ENCODE data around the gene FAM78B.

The FAM78B gene

GRCh38 chr1:166112425-166112824 is 54.4 kb downstream of the FAM78B start:
- Histone ChIP-seq H3K36me3 (ENCODE audit: control insufficient read depth, insufficient read depth, low read length) (no peaks in the 10 kb centered on the region), H3K27ac (ENCODE audit: insufficient read depth, low read length, poor library complexity, severe bottlenecking) (no peak overlapping the region), H3K4me1 (ENCODE audit: control insufficient read depth, insufficient read depth, low read length, poor library complexity, severe bottlenecking) (no peaks in the 10 kb centered on the region), H3K4me3 (ENCODE audit: insufficient read depth, low read depth, low read length, poor library complexity, severe bottlenecking) (no peak overlapping the region), H3K9me3 (ENCODE audit: control insufficient read depth, low read length) (no peaks in the 10 kb centered on the region), H3K27me3 (replicated peaks; ENCODE audit: control insufficient read depth, insufficient read depth, low read length, poor library complexity, severe bottlenecking) (no peaks in the 10 kb centered on the region)
- DNase-seq, result no peak

- H3K4me3 ChIP-seq (ENCODE audit: insufficient read depth, low read depth, low read length, poor library complexity, severe bottlenecking), result no peak overlapping the region
- no peaks in the 10 kb centered on the region for H3K36me3 ChIP-seq (ENCODE audit: control insufficient read depth, insufficient read depth, low read length)
- no peak overlapping the region for H3K27ac ChIP-seq (ENCODE audit: insufficient read depth, low read length, poor library complexity, severe bottlenecking)
- H3K27me3 ChIP-seq (replicated peaks; ENCODE audit: control insufficient read depth, insufficient read depth, low read length, poor library complexity, severe bottlenecking), result no peaks in the 10 kb centered on the region
- H3K9me3 ChIP-seq (ENCODE audit: control insufficient read depth, low read length), result no peaks in the 10 kb centered on the region
- H3K4me1 ChIP-seq (ENCODE audit: control insufficient read depth, insufficient read depth, low read length, poor library complexity, severe bottlenecking), result no peaks in the 10 kb centered on the region
- DNase-seq, result no peak
Measured at GRCh38 chr1:166111430-166111829, 55.4 kb downstream of the FAM78B start.

DNA sequence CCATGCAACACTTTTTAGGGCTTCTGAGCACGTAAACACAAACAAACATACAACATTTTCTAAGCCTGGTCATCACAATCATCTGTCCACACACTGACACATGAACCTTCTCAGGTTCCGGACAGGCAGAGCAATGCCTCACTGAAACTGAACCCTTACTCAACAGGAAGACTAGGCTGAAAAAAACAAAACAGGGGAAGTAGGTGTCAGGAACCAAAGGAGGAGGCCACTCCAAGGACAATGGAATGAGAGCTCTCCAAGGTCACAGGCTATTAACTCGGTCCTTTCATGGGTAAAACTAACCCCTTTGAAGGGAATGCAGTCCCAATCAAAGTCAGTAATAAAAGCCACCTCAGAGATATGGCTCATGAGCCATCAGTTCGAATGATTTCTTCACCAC is 76.6 kb downstream of the FAM78B start:
- Histone ChIP-seq H3K4me3 (ENCODE audit: insufficient read depth, low read depth, low read length, poor library complexity, severe bottlenecking) (no peak overlapping the region), H3K36me3 (ENCODE audit: control insufficient read depth, insufficient read depth, low read length) (no peaks in the 10 kb centered on the region), H3K27me3 (replicated peaks; ENCODE audit: control insufficient read depth, insufficient read depth, low read length, poor library complexity, severe bottlenecking) (no peaks in the 10 kb centered on the region), H3K27ac (ENCODE audit: insufficient read depth, low read length, poor library complexity, severe bottlenecking) (no peak overlapping the region), H3K9me3 (ENCODE audit: control insufficient read depth, low read length) (no peaks in the 10 kb centered on the region), H3K4me1 (ENCODE audit: control insufficient read depth, insufficient read depth, low read length, poor library complexity, severe bottlenecking) (no peaks in the 10 kb centered on the region)
- no peak for DNase-seq

DNA sequence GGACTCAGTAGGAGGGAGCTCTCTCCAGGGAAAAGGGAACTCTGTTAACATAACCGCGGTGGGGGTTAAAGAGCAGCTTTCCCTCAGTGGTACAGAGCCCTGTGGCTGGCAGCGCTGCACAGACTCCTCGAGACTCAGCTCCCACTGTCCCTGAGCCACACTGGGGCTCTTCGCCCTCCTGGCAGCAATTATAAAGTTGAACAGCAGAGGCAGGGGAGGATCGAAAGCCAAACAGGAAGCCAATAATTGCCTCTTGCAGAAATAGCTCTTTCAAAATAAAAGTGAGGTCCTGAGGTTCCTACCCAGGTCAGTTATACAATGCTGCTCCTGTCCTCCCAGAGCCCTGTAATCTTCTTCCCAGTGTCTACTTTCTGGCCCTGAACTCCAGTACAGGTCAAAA is 77.0 kb downstream of the FAM78B start:
- H3K36me3 ChIP-seq (ENCODE audit: control insufficient read depth, insufficient read depth, low read length), result no peaks in the 10 kb centered on the region
- H3K9me3 ChIP-seq (ENCODE audit: control insufficient read depth, low read length), result no peaks in the 10 kb centered on the region
- H3K4me1 ChIP-seq (ENCODE audit: control insufficient read depth, insufficient read depth, low read length, poor library complexity, severe bottlenecking), result no peaks in the 10 kb centered on the region
- no peak for DNase-seq
- H3K4me3 ChIP-seq (ENCODE audit: insufficient read depth, low read depth, low read length, poor library complexity, severe bottlenecking), result no peak overlapping the region
- H3K27ac ChIP-seq (ENCODE audit: insufficient read depth, low read length, poor library complexity, severe bottlenecking), result no peak overlapping the region
- no peaks in the 10 kb centered on the region for H3K27me3 ChIP-seq (replicated peaks; ENCODE audit: control insufficient read depth, insufficient read depth, low read length, poor library complexity, severe bottlenecking)

GRCh38 chr1:166088572-166088955 is 78.2 kb downstream of the FAM78B start:
- Histone ChIP-seq H3K4me1 (ENCODE audit: control insufficient read depth, insufficient read depth, low read length, poor library complexity, severe bottlenecking) (no peaks in the 10 kb centered on the region), H3K27ac (ENCODE audit: insufficient read depth, low read length, poor library complexity, severe bottlenecking) (no peak overlapping the region), H3K9me3 (ENCODE audit: control insufficient read depth, low read length) (no peaks in the 10 kb centered on the region), H3K27me3 (replicated peaks; ENCODE audit: control insufficient read depth, insufficient read depth, low read length, poor library complexity, severe bottlenecking) (no peaks in the 10 kb centered on the region), H3K4me3 (ENCODE audit: insufficient read depth, low read depth, low read length, poor library complexity, severe bottlenecking) (no peak overlapping the region), H3K36me3 (ENCODE audit: control insufficient read depth, insufficient read depth, low read length) (no peaks in the 10 kb centered on the region)
- DNase-seq, result no peak

DNA sequence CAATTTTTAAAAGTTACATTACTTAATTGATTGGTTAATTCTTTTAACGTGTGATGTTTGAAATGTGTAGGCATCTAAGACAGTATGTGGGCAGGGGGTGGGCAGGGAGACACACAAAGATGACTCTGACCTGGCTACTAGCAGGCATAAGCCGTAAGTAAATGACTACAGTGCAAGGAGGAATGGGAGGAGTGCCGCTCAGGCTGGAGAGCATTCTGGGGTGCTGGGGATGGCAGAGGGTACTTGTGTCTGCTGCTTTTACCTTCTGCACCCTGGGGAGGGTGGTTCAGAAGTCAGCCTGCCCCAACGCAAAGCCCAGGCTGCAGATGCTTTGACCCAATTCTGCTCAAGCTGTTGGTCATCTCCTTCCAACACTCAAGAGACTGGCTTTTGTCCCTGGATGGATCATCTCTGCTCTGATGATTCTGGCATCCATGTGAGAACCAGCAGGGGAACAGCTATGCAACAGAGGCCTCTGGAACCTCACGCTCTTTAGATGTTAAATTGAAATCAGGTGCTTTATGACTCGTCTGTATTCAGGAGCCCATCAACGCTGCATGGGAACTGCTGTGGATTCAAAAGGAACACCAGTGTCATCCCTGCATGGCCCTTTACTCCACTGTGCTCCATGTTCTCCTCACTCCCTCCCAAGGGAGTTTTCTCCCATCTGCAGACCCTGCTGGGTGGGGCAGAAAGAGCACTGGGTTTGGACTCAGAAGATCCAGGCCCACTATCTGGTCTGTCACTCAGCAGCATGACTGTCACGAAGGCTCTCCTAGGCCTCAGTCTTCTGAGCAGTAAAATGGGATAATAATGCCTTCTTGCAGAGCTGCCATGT is 78.8 kb downstream of the FAM78B start:
- Histone ChIP-seq H3K4me1 (ENCODE audit: control insufficient read depth, insufficient read depth, low read length, poor library complexity, severe bottlenecking) (no peaks in the 10 kb centered on the region), H3K27me3 (replicated peaks; ENCODE audit: control insufficient read depth, insufficient read depth, low read length, poor library complexity, severe bottlenecking) (no peaks in the 10 kb centered on the region), H3K9me3 (ENCODE audit: control insufficient read depth, low read length) (no peaks in the 10 kb centered on the region), H3K4me3 (ENCODE audit: insufficient read depth, low read depth, low read length, poor library complexity, severe bottlenecking) (no peak overlapping the region), H3K27ac (ENCODE audit: insufficient read depth, low read length, poor library complexity, severe bottlenecking) (no peak overlapping the region), H3K36me3 (ENCODE audit: control insufficient read depth, insufficient read depth, low read length) (no peaks in the 10 kb centered on the region)
- no peak for DNase-seq

- Histone ChIP-seq H3K27me3 (replicated peaks; ENCODE audit: control insufficient read depth, insufficient read depth, low read length, poor library complexity, severe bottlenecking) (no peaks in the 10 kb centered on the region), H3K36me3 (ENCODE audit: control insufficient read depth, insufficient read depth, low read length) (no peaks in the 10 kb centered on the region), H3K27ac (ENCODE audit: insufficient read depth, low read length, poor library complexity, severe bottlenecking) (no peak overlapping the region), H3K4me3 (ENCODE audit: insufficient read depth, low read depth, low read length, poor library complexity, severe bottlenecking) (no peak overlapping the region), H3K9me3 (ENCODE audit: control insufficient read depth, low read length) (no peaks in the 10 kb centered on the region), H3K4me1 (ENCODE audit: control insufficient read depth, insufficient read depth, low read length, poor library complexity, severe bottlenecking) (peaks cover under 1% of the 10 kb centered on the region)
- no peak for DNase-seq
Measured at GRCh38 chr1:166086113-166086883, 80.5 kb downstream of the FAM78B start.

GRCh38 chr1:166084613-166085012 is 82.2 kb downstream of the FAM78B start:
- H3K4me3 ChIP-seq (ENCODE audit: insufficient read depth, low read depth, low read length, poor library complexity, severe bottlenecking), result no peak overlapping the region
- H3K27me3 ChIP-seq (replicated peaks; ENCODE audit: control insufficient read depth, insufficient read depth, low read length, poor library complexity, severe bottlenecking), result no peaks in the 10 kb centered on the region
- no peak overlapping the region for H3K27ac ChIP-seq (ENCODE audit: insufficient read depth, low read length, poor library complexity, severe bottlenecking)
- no peak for DNase-seq
- H3K36me3 ChIP-seq (ENCODE audit: control insufficient read depth, insufficient read depth, low read length), result no peaks in the 10 kb centered on the region
- peaks cover 4% of the 10 kb centered on the region for H3K4me1 ChIP-seq (ENCODE audit: control insufficient read depth, insufficient read depth, low read length, poor library complexity, severe bottlenecking)
- H3K9me3 ChIP-seq (ENCODE audit: control insufficient read depth, low read length), result no peaks in the 10 kb centered on the region

GRCh38 chr1:166083887-166084286 is 82.9 kb downstream of the FAM78B start:
- Histone ChIP-seq H3K4me3 (ENCODE audit: insufficient read depth, low read depth, low read length, poor library complexity, severe bottlenecking) (no peak overlapping the region), H3K9me3 (ENCODE audit: control insufficient read depth, low read length) (no peaks in the 10 kb centered on the region), H3K36me3 (ENCODE audit: control insufficient read depth, insufficient read depth, low read length) (no peaks in the 10 kb centered on the region), H3K4me1 (ENCODE audit: control insufficient read depth, insufficient read depth, low read length, poor library complexity, severe bottlenecking) (peaks cover 4% of the 10 kb centered on the region), H3K27me3 (replicated peaks; ENCODE audit: control insufficient read depth, insufficient read depth, low read length, poor library complexity, severe bottlenecking) (no peaks in the 10 kb centered on the region), H3K27ac (ENCODE audit: insufficient read depth, low read length, poor library complexity, severe bottlenecking) (no peak overlapping the region)
- no peak for DNase-seq

GRCh38 chr1:166082601-166083000 is 84.2 kb downstream of the FAM78B start:
- H3K36me3 ChIP-seq (ENCODE audit: control insufficient read depth, insufficient read depth, low read length), result no peaks in the 10 kb centered on the region
- no peak overlapping the region for H3K4me3 ChIP-seq (ENCODE audit: insufficient read depth, low read depth, low read length, poor library complexity, severe bottlenecking)
- peaks cover 4% of the 10 kb centered on the region for H3K4me1 ChIP-seq (ENCODE audit: control insufficient read depth, insufficient read depth, low read length, poor library complexity, severe bottlenecking)
- no peak for DNase-seq
- no peaks in the 10 kb centered on the region for H3K9me3 ChIP-seq (ENCODE audit: control insufficient read depth, low read length)
- no peaks in the 10 kb centered on the region for H3K27me3 ChIP-seq (replicated peaks; ENCODE audit: control insufficient read depth, insufficient read depth, low read length, poor library complexity, severe bottlenecking)
- H3K27ac ChIP-seq (ENCODE audit: insufficient read depth, low read length, poor library complexity, severe bottlenecking), result no peak overlapping the region
